A549 (cell line): Measurements from ENCODE around the gene CAMKV. TPM values are rescaled to one million over a fixed set of nuclear protein-coding genes. Genes with fewer than 3 reads are reported as not detected.

ENCODE experiments used
- ATAC-seq, 2 experiments: fragments of 200-7000 bp in 1 of 2; fragments of >200 bp in 1 of 2; cut with Nextera tagmentation in 1 of 2; cut with Tn5 transposase in 1 of 2; 3 replicates each; pipeline versions ENCODE4 v1.8.0 to v1.9.1; 2018 to 2020; ENCODE audit warnings: mild to moderate bottlenecking in 1 of 2, moderate library complexity in 1 of 2
- CTCF ChIA-PET: fragments of 300-600 bp; sonication (Branson Sonifier 250); formaldehyde crosslinking; extraction: SDS; loops from one replicate; lab custom pipeline; 2021; ENCODE audit warnings: antibody characterized with exemption, inconsistent platforms; lab: Yijun Ruan, JAX
- POLR2A ChIA-PET: fragments of 350-600 bp; formaldehyde crosslinking; extraction: SDS; loops from one replicate; lab custom pipeline; 2021; ENCODE audit warnings: antibody characterized with exemption, inconsistent platforms; lab: Yijun Ruan, JAX
- DNase-seq, 2 experiments: peaks; one replicate each; pipeline versions ENCODE4 v3.0.0 to v3.0.0-alpha.2; 2011 to 2016; ENCODE audit warnings: low read depth in 1 of 2, low spot score in 1 of 2
- FAIRE-seq: peaks from 2 replicates; lab custom pipeline; 2011; peaks lifted over from hg19 to GRCh38; lab: Jason Lieb, UNC
- H3K27ac ChIP-seq, 2 experiments: fragments of >200 bp; sonication (Bioruptor Twin); formaldehyde crosslinking; 3 replicates each; pipeline ENCODE4 v1.5.1; 2016 to 2017
- H3K4me1 ChIP-seq: fragments of >200 bp; sonication (Bioruptor Twin); formaldehyde crosslinking; 3 replicates; pipeline ENCODE4 v1.6.1; 2016
- H3K4me2 ChIP-seq: fragments of >200 bp; sonication (Bioruptor Twin); formaldehyde crosslinking; 3 replicates; pipeline ENCODE4 v1.6.1; 2016
- H3K4me3 ChIP-seq: fragments of >200 bp; sonication (Bioruptor Twin); formaldehyde crosslinking; 3 replicates; pipeline ENCODE4 v1.5.1; 2016
- H3K9me3 ChIP-seq: fragments of >200 bp; sonication (Bioruptor Twin); formaldehyde crosslinking; 3 replicates; pipeline ENCODE4 v1.6.1; 2016
- BCL3 ChIP-seq: fragments of >200 bp; sonication (Bioruptor Twin); formaldehyde crosslinking; IDR thresholded peaks from 3 replicates; pipeline ENCODE4 v1.6.1; 2016
- CBX2 ChIP-seq: fragments of 200-600 bp; sonication (generic); IDR thresholded peaks from 2 replicates; pipeline ENCODE4 v1.6.1; 2016; ENCODE audit warnings: low read depth, mild to moderate bottlenecking, borderline replicate concordance
- CEBPB ChIP-seq, 2 experiments: fragments of >200 bp in 1 of 2; sonication (Bioruptor Twin) in 1 of 2; formaldehyde crosslinking in 1 of 2; IDR thresholded peaks; 2 replicates each; pipeline ENCODE4 v1.6.1; 2012 to 2016
- CHD2 ChIP-seq: fragments of 150-350 bp; IDR thresholded peaks from 2 replicates; pipeline ENCODE4 v1.6.1; 2014; ENCODE audit warnings: low read length; ENCODE audit not compliant: partially characterized antibody
- CTCF ChIP-seq: fragments of >200 bp; sonication (Bioruptor Twin); formaldehyde crosslinking; IDR thresholded peaks from 3 replicates; pipeline ENCODE4 v1.5.1; 2016
- E2F6 ChIP-seq: IDR thresholded peaks from 2 replicates; pipeline ENCODE4 v1.6.1; 2012; ENCODE audit warnings: low read depth, borderline replicate concordance
- EHF ChIP-seq: fragments of 250-450 bp; sonication (Bioruptor Pico); IDR thresholded peaks from 2 replicates; pipeline ENCODE4 v1.5.0; 2020; ENCODE audit warnings: mild to moderate bottlenecking
- EHMT2 ChIP-seq: fragments of 200-600 bp; sonication (generic); IDR thresholded peaks from 2 replicates; pipeline ENCODE4 v1.6.1; 2016; ENCODE audit warnings: antibody characterized with exemption, low read depth, mild to moderate bottlenecking, moderate library complexity
- EP300 ChIP-seq, 2 experiments: fragments of >200 bp; sonication (Bioruptor Twin); formaldehyde crosslinking; IDR thresholded peaks; 2 replicates in 1 of 2; 3 replicates in 1 of 2; pipeline ENCODE4 v1.6.1; 2016 to 2017
- FOSL2 ChIP-seq, 2 experiments: fragments of 450-650 bp in 1 of 2; fragments of >200 bp in 1 of 2; sonication (Bioruptor Twin) in 1 of 2; formaldehyde crosslinking; IDR thresholded peaks; 2 replicates each; pipeline versions ENCODE4 v1.5.0 to v1.6.1; 2016 to 2020; ENCODE audit warnings: mild to moderate bottlenecking in 1 of 2, moderate library complexity in 1 of 2
- HDAC2 ChIP-seq: fragments of 200-600 bp; sonication (generic); IDR thresholded peaks from 2 replicates; pipeline ENCODE4 v1.6.1; 2016
- JUNB ChIP-seq: fragments of >200 bp; sonication (Bioruptor Twin); formaldehyde crosslinking; IDR thresholded peaks from 2 replicates; pipeline ENCODE4 v1.6.1; 2016
- KDM5A ChIP-seq: fragments of 200-600 bp; sonication (generic); IDR thresholded peaks from 2 replicates; pipeline ENCODE4 v1.6.1; 2016; ENCODE audit warnings: antibody characterized with exemption, mild to moderate bottlenecking
- NPAS2 ChIP-seq: fragments of 250-450 bp; sonication (Bioruptor Pico); IDR thresholded peaks from 2 replicates; pipeline ENCODE4 v1.8.0; 2022; ENCODE audit warnings: mild to moderate bottlenecking, moderate library complexity, borderline replicate concordance
- POLR2A ChIP-seq: IDR thresholded peaks from 2 replicates; pipeline ENCODE4 v1.6.1; 2012; ENCODE audit warnings: mild to moderate bottlenecking, low read length
- POLR2AphosphoS2 ChIP-seq: conservative IDR thresholded peaks from 2 replicates; pipeline ENCODE4 v1.6.1; 2012; ENCODE audit warnings: low read length, improper control_type of control experiment, inconsistent platforms
- RARB ChIP-seq: fragments of 250-450 bp; sonication (Bioruptor Pico); IDR thresholded peaks from 2 replicates; pipeline ENCODE4 v1.8.0; 2021; ENCODE audit warnings: mild to moderate bottlenecking, moderate library complexity
- RFX5 ChIP-seq: fragments of 450-650 bp; IDR thresholded peaks from 2 replicates; pipeline ENCODE4 v1.7.1; 2014; ENCODE audit warnings: antibody characterized with exemption, mild to moderate bottlenecking, moderate library complexity
- SMC3 ChIP-seq: fragments of >200 bp; sonication (Bioruptor Twin); formaldehyde crosslinking; IDR thresholded peaks from 3 replicates; pipeline ENCODE4 v1.6.1; 2018; ENCODE audit warnings: inconsistent platforms
- USF2 ChIP-seq: fragments of 450-650 bp; IDR thresholded peaks from 2 replicates; pipeline ENCODE4 v1.6.1; 2014; ENCODE audit warnings: antibody characterized with exemption
- ZC3H11A ChIP-seq: fragments of 450-650 bp; IDR thresholded peaks from 2 replicates; pipeline ENCODE4 v1.6.1; 2014; ENCODE audit warnings: antibody characterized with exemption, mild to moderate bottlenecking
- ZFP36 ChIP-seq: fragments of 450-650 bp; IDR thresholded peaks from 2 replicates; pipeline ENCODE4 v1.6.1; 2014; ENCODE audit warnings: borderline replicate concordance; ENCODE audit not compliant: partially characterized antibody
- WGBS: methylation state at CpG from one replicate; pipeline ENCODE4 v1.1.6; 2017; ENCODE audit errors: missing lambda C conversion rate; 5-methylcytosine and 5-hydroxymethylcytosine counted together
- polyA plus RNA-seq, 4 experiments: library from polyadenylated mRNA; depleted of rRNA in 3 of 4; stranded (reverse); fragments of >200 nt; fragmentation: RNase III in 1 of 4; extraction: RNeasy Plus Mini Kit Qiagen cat#74134 plus additional on column Dnase treatment in 1 of 4; gene quantifications; 2 replicates in 3 of 4; 3 replicates in 1 of 4; pipeline ENCODE4 v1.2.3, GENCODE V29; 2011 to 2017
- TF ChIP-seq, protein P1 (sequence below): IDR thresholded peaks from 2 replicates; pipeline ENCODE4 v1.6.1; 2012
- TF ChIP-seq, protein P2 (sequence below): fragments of 200-600 bp; sonication (generic); IDR thresholded peaks from 2 replicates; pipeline ENCODE4 v1.6.1; 2016; ENCODE audit warnings: antibody characterized with exemption, mild to moderate bottlenecking, moderate library complexity

CAMKV gene
- polyA plus RNA-seq, 2 of the 4 experiments (the other 2 are of a cell fraction) = 0.31 to 0.46 TPM

GRCh38 chr3:49844464-49845183 is 25.1 kb downstream of the CAMKV start:
- 65% methylated on average over 5 of the region's 5 CpGs for WGBS
- Histone ChIP-seq H3K9me3 (no peaks in the 10 kb centered on the region), H3K4me1 (no peaks in the 10 kb centered on the region), H3K27ac (no peak overlapping the region), H3K4me3 (no peak overlapping the region), H3K4me2 (no peak overlapping the region)
- ChIA-PET POLR2A (no interaction called here), CTCF (interaction anchor here (0.6 to 2.8 kb wide), 5 partner anchors 18 to 305 kb away, joined by 3 to 11 read pairs (median 5); partner anchors contain the start of gene INKA1)
- ATAC-seq (no peak), DNase-seq (no peak), FAIRE-seq (no peak)
- no peak for TF ChIP-seq EP300 (IDR thresholded peaks at IDR 0.05)
- TF ChIP-seq EHMT2 = no peak
- no peak for TF ChIP-seq BCL3
- no peak for TF ChIP-seq CTCF
- no peak for TF ChIP-seq ZC3H11A
- TF ChIP-seq E2F6 = no peak
- no peak for TF ChIP-seq USF2
- no peak for TF ChIP-seq POLR2A
- TF ChIP-seq EHF (CRISPR knock-in tag) = no peak
- no peak for TF ChIP-seq SMC3
- TF ChIP-seq POLR2AphosphoS2 = no peak
- TF ChIP-seq JUNB = no peak

GRCh38 chr3:49842843-49843517 is 26.7 kb downstream of the CAMKV start:
- ChIA-PET CTCF (interaction anchor here (1.0 to 6.6 kb wide), 4 partner anchors 40 to 303 kb away, joined by 4 to 119 read pairs (median 20); partner anchors contain the start of genes CDHR4 and INKA1), POLR2A (no interaction called here)
- Histone ChIP-seq H3K9me3 (no peaks in the 10 kb centered on the region), H3K27ac (no peak overlapping the region), H3K4me1 (no peaks in the 10 kb centered on the region), H3K4me3 (no peak overlapping the region), H3K4me2 (no peak overlapping the region)
- DNase-seq (no peak), ATAC-seq (no peak), FAIRE-seq (no peak)
- TF ChIP-seq SMC3 = no peak
- no peak for TF ChIP-seq RFX5
- no peak for TF ChIP-seq RARB (CRISPR knock-in tag)
- TF ChIP-seq, protein P1, sequence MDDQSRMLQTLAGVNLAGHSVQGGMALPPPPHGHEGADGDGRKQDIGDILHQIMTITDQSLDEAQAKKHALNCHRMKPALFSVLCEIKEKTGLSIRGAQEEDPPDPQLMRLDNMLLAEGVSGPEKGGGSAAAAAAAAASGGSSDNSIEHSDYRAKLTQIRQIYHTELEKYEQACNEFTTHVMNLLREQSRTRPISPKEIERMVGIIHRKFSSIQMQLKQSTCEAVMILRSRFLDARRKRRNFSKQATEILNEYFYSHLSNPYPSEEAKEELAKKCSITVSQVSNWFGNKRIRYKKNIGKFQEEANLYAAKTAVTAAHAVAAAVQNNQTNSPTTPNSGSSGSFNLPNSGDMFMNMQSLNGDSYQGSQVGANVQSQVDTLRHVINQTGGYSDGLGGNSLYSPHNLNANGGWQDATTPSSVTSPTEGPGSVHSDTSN = no peak
- TF ChIP-seq HDAC2 = no peak
- TF ChIP-seq KDM5A = no peak
- TF ChIP-seq ZC3H11A = no peak
- no peak for TF ChIP-seq EHMT2
- TF ChIP-seq, protein P2, sequence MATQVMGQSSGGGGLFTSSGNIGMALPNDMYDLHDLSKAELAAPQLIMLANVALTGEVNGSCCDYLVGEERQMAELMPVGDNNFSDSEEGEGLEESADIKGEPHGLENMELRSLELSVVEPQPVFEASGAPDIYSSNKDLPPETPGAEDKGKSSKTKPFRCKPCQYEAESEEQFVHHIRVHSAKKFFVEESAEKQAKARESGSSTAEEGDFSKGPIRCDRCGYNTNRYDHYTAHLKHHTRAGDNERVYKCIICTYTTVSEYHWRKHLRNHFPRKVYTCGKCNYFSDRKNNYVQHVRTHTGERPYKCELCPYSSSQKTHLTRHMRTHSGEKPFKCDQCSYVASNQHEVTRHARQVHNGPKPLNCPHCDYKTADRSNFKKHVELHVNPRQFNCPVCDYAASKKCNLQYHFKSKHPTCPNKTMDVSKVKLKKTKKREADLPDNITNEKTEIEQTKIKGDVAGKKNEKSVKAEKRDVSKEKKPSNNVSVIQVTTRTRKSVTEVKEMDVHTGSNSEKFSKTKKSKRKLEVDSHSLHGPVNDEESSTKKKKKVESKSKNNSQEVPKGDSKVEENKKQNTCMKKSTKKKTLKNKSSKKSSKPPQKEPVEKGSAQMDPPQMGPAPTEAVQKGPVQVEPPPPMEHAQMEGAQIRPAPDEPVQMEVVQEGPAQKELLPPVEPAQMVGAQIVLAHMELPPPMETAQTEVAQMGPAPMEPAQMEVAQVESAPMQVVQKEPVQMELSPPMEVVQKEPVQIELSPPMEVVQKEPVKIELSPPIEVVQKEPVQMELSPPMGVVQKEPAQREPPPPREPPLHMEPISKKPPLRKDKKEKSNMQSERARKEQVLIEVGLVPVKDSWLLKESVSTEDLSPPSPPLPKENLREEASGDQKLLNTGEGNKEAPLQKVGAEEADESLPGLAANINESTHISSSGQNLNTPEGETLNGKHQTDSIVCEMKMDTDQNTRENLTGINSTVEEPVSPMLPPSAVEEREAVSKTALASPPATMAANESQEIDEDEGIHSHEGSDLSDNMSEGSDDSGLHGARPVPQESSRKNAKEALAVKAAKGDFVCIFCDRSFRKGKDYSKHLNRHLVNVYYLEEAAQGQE = no peak
- TF ChIP-seq ZFP36 = no peak
- TF ChIP-seq FOSL2 (IDR thresholded peaks at IDR 0.05) = no peak
- no peak for TF ChIP-seq FOSL2 (CRISPR knock-in tag; IDR thresholded peaks at IDR 0.05)
- no peak for TF ChIP-seq NPAS2 (CRISPR knock-in tag)
- TF ChIP-seq CHD2 = no peak
- TF ChIP-seq CEBPB (IDR thresholded peaks at IDR 0.05) = no peak
- TF ChIP-seq CBX2 = no peak
- 88% methylated on average over 1 of the region's 3 CpGs for WGBS
